ENCODE results near the gene PLCB1.

GRCh38 chr20:8571611-8572010 is 439.5 kb downstream of the PLCB1 start:
- TF ChIP-seq CTCF (IDR thresholded peaks at IDR 0.05; ENCODE audit: low read length) (no peak), EZH2 (IDR thresholded peaks at IDR 0.05; ENCODE audit: borderline replicate concordance, low read length) (no peak)
